Measurements from ENCODE around the gene CD82.

The CD82 gene

DNA sequence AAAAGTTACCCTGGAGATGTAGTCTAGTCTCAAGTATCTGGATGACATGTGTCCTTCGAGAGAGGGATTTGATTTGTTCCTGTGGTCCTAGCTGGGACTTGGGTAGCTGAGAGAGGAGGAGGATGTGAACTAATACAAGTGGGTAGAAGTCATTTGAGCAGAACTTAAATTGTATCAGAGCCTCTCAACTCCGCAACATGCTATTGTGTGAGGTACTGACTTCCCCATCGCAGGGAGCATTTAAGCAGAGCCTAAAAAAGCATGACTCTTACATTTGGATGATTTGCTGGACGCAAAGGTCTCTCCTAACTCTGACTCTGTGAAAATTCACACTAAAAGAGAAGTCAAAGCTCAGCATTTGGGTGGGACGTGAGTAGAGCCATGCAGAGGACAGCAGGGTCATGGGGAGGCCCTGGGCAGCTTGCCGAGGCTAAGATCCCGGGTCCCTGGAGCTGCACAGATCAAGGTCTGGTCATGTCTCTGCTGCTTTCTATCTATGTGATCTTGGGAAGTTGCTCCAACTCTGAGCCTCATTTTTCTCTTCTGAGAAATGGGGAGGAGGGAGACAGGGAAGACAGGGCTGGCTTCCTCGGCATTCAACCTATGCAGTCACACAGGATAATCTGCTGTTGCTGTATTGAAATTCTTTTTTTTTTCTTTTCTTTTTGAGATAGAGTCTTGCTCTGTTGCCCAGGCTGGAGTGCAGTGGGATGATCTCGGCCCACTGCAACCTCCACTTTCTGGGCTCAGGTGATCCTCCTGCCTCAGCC lies 44.9 kb downstream of the CD82 start:
- H3K27ac ChIP-seq, result no peak overlapping the region
- TF ChIP-seq, protein P1, sequence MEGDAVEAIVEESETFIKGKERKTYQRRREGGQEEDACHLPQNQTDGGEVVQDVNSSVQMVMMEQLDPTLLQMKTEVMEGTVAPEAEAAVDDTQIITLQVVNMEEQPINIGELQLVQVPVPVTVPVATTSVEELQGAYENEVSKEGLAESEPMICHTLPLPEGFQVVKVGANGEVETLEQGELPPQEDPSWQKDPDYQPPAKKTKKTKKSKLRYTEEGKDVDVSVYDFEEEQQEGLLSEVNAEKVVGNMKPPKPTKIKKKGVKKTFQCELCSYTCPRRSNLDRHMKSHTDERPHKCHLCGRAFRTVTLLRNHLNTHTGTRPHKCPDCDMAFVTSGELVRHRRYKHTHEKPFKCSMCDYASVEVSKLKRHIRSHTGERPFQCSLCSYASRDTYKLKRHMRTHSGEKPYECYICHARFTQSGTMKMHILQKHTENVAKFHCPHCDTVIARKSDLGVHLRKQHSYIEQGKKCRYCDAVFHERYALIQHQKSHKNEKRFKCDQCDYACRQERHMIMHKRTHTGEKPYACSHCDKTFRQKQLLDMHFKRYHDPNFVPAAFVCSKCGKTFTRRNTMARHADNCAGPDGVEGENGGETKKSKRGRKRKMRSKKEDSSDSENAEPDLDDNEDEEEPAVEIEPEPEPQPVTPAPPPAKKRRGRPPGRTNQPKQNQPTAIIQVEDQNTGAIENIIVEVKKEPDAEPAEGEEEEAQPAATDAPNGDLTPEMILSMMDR (IDR thresholded peaks at IDR 0.05), result no peak
- TF ChIP-seq ZFX (IDR thresholded peaks at IDR 0.05; ENCODE audit: borderline replicate concordance), result no peak

DNA sequence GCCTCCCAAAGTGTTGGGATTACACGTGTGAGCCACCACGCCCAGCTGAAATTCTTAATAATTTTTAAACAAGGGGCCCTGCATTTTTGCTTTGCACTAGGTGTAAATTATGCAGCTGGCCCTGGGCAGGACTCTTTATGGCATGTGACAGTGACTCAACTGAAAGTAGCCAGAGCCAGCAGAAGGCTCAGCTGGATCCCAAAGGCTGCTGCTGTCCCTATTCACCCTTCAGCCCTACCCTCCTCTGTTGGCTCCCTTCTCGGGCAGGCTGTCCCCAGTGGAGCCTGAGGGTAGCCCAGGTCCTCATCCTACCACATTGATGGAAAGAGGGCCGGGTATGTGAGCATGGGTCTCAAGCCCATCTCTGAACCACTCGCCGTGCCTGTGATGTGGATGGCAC lies 45.6 kb downstream of the CD82 start:
- no peak for TF ChIP-seq ZFX (IDR thresholded peaks at IDR 0.05; ENCODE audit: borderline replicate concordance)
- TF ChIP-seq, protein P1 (IDR thresholded peaks at IDR 0.05), result no peak
- H3K27ac ChIP-seq, result no peak overlapping the region

DNA sequence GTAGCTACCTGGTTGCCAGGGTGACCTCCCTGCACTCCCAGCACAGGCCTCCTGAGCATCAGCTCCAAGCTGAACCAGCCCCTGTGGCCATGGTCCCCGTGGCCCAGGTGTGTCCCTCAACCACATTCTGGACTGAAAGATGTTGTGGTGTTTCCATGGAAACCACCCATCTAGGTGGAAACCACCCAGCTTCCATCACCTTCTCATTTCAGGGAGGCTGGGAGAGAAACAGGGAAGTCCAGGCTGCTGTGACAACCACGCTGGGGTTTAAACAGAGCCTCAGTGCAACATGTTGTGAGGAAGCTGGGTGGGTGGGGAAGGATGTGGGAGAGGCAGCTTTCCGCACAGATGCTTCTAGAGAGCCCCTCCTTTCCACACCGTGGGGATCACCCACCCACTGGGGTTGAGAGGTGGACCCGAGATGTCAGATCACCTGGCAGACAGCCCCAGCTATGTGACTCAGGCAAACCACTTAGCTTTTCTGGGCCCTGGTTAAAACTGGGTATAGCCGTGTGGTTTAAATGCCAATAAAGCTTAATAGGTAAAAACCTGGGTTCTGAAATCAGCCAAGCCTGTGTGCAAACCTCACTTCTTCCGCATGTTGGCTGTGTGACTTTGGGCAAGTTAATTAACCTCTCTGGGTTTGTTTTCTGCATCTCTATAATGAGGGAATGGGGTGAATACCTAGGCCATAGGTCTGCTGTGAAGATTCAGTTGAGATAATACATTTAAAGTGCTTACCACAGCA lies 46.4 kb downstream of the CD82 start:
- no peak overlapping the region for H3K27ac ChIP-seq
- TF ChIP-seq, protein P1 (IDR thresholded peaks at IDR 0.05), result no peak
- no peak for TF ChIP-seq ZFX (IDR thresholded peaks at IDR 0.05; ENCODE audit: borderline replicate concordance)

DNA sequence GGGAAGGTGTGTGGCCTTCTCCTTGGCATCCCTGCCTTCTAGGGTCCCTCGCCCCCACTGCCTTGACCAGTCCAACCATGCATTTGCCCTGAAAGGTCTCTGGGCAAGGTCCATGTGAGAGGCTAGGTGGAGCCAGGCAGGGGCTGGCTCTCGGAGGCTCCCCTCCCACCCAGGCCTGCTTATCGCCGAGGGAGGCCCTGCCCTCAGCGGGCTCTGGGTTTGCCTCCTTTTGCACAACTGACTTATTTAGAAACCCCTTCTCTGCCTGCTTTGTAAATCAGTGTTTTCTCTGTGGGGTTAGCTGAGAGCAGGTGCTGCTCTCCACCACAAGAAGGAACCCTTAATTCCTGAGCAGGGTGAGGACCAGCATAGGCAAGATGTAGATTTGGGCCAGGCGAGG lies 47.7 kb downstream of the CD82 start:
- TF ChIP-seq, protein P1 (IDR thresholded peaks at IDR 0.05), result no peak
- no peak for TF ChIP-seq ZFX (IDR thresholded peaks at IDR 0.05; ENCODE audit: borderline replicate concordance)
- no peak overlapping the region for H3K27ac ChIP-seq

DNA sequence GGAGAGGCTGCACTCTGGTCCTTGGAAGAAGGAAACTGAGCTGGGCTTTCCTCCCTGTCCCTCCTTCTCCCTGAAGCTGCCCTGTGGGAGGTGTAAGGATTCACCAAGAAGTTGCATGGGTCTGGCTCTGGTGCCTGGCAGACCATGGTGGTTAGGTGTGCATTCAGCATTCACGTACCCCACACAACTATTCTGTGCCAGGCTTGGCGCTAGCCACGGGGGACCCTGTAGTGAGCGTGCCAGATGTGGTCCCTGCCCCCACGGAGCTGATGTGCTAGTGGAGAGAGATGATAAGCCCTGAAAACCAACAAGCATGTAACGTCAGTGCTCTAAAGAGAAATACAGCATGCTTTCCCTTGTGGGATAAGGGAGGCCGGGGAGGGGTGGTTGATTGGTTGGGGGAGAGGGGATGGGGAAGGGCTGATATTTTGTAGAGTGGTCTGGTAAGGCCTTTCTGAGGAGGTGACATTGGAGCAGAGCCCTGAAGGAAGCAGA lies 48.9 kb downstream of the CD82 start:
- no peak overlapping the region for H3K27ac ChIP-seq
- TF ChIP-seq, protein P1 (IDR thresholded peaks at IDR 0.05), result no peak
- TF ChIP-seq ZFX (IDR thresholded peaks at IDR 0.05; ENCODE audit: borderline replicate concordance), result no peak

DNA sequence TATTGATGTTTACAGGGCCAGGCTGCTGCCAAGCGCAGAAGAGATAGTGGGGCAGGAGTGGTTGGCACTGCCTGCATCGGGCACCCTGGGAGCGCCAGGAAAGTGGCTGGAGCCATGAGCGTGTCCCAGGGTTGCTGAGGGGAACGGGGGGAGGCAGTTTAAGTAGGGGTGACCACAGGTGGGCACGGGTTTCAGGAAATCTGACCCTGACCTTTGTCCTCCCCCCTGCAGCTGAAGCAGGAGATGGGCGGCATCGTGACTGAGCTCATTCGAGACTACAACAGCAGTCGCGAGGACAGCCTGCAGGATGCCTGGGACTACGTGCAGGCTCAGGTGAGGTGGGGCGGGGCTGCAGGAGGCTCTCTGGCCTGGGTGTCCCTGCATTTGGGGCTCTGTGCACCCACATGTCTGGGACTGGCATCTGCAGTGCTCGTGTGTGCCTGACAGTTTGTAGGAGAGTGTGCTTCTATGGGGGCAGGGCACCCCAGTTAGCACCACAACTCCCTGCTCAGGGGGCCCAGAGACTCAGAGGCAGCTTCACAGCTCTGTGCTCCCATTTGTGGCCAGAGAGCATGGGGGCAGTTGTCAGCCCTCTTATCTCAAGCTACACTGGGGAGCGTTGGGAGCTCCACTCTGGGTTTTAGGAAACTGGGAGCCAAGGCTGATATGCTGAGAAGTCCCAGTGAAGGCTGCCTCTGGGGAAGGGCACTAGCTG lies 49.7 kb downstream of the CD82 start:
- H3K27ac ChIP-seq, result no peak overlapping the region
- no peak for TF ChIP-seq ZFX (IDR thresholded peaks at IDR 0.05; ENCODE audit: borderline replicate concordance)
- TF ChIP-seq, protein P1 (IDR thresholded peaks at IDR 0.05), result no peak
